KMS-11 (cell line): ENCODE measurements around the gene SORL1-AS1.

Experiments
- H2AFZ ChIP-seq: fragments of 200-600 bp; sonication (generic); 2 replicates; pipeline ENCODE4 v1.6.1; 2016; ENCODE audit warnings: antibody characterized with exemption, mixed run types, low read depth
- H3K27ac ChIP-seq: fragments of 200-600 bp; sonication (generic); 2 replicates; pipeline ENCODE4 v1.6.1; 2016; ENCODE audit warnings: mild to moderate bottlenecking, mixed run types
- H3K27me3 ChIP-seq: fragments of 200-600 bp; sonication (generic); 2 replicates; pipeline ENCODE4 v1.6.1; 2017; ENCODE audit warnings: mild to moderate bottlenecking, low read depth, mixed run types, moderate library complexity; ENCODE audit not compliant: insufficient read depth
- H3K36me3 ChIP-seq: fragments of 200-600 bp; sonication (generic); 2 replicates; pipeline ENCODE4 v1.6.1; 2017; ENCODE audit warnings: mild to moderate bottlenecking, mixed run types; ENCODE audit not compliant: insufficient read depth
- H3K4me1 ChIP-seq: fragments of 200-600 bp; sonication (generic); 2 replicates; pipeline ENCODE4 v1.6.1; 2016; ENCODE audit warnings: mild to moderate bottlenecking, low read depth, mixed run types; ENCODE audit not compliant: poor library complexity, severe bottlenecking
- H3K4me2 ChIP-seq: fragments of 200-600 bp; sonication (generic); 2 replicates; pipeline ENCODE4 v1.7.0; 2016; ENCODE audit warnings: mild to moderate bottlenecking, mixed run types
- H3K4me3 ChIP-seq: fragments of 200-600 bp; sonication (generic); IDR thresholded peaks from 2 replicates; pipeline ENCODE4 v1.6.1; 2017; ENCODE audit warnings: low read depth, low read length, mixed read lengths; ENCODE audit not compliant: insufficient read depth
- H3K79me2 ChIP-seq: fragments of 200-600 bp; sonication (generic); 2 replicates; pipeline ENCODE4 v1.6.1; 2016; ENCODE audit warnings: low read depth, mixed run types; ENCODE audit not compliant: insufficient read depth
- H3K9ac ChIP-seq: fragments of 200-600 bp; sonication (generic); 2 replicates; pipeline ENCODE4 v1.6.1; 2016; ENCODE audit warnings: mild to moderate bottlenecking, mixed run types
- H4K20me1 ChIP-seq: fragments of 200-600 bp; sonication (generic); 2 replicates; pipeline ENCODE4 v1.6.1; 2016; ENCODE audit warnings: mild to moderate bottlenecking, mixed run types; ENCODE audit not compliant: insufficient read depth
- TF ChIP-seq, protein P1 (sequence below): fragments of 200-600 bp; sonication (generic); conservative IDR thresholded peaks from 2 replicates; pipeline ENCODE4 v1.6.1; 2017; ENCODE audit warnings: low read depth, mild to moderate bottlenecking, antibody characterized with exemption, low read length, moderate library complexity, mixed read lengths

Gene SORL1-AS1

DNA sequence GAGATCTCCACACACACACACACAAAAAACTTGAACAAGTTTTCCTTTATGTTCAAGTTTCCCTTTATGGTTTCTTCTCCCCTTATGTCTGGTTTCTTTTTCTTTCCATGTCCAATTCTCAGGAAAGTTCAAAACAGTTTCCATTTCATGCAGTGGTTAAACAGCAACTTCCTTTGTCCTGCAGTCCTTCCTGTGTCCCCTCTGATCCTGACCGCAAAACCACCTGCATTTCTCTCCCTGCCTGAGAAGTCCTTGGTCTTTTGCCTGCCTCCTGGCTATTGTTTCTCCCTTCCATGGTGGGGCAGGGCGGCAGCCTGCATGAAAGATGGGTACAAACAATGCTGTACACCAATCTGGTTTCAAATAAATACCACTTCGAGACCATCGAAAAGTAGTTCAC, 58.9 kb downstream of the SORL1-AS1 start:
- Histone ChIP-seq H3K4me2 (no peak overlapping the region), H3K4me3 (no peak overlapping the region), H3K4me1 (no peaks in the 10 kb centered on the region), H3K9ac (no peak overlapping the region), H3K27ac (no peak overlapping the region), H3K79me2 (no peaks in the 10 kb centered on the region), H4K20me1 (no peaks in the 10 kb centered on the region), H2AFZ (no peak overlapping the region), H3K36me3 (no peaks in the 10 kb centered on the region), H3K27me3 (no peaks in the 10 kb centered on the region)
- TF ChIP-seq, protein P1, sequence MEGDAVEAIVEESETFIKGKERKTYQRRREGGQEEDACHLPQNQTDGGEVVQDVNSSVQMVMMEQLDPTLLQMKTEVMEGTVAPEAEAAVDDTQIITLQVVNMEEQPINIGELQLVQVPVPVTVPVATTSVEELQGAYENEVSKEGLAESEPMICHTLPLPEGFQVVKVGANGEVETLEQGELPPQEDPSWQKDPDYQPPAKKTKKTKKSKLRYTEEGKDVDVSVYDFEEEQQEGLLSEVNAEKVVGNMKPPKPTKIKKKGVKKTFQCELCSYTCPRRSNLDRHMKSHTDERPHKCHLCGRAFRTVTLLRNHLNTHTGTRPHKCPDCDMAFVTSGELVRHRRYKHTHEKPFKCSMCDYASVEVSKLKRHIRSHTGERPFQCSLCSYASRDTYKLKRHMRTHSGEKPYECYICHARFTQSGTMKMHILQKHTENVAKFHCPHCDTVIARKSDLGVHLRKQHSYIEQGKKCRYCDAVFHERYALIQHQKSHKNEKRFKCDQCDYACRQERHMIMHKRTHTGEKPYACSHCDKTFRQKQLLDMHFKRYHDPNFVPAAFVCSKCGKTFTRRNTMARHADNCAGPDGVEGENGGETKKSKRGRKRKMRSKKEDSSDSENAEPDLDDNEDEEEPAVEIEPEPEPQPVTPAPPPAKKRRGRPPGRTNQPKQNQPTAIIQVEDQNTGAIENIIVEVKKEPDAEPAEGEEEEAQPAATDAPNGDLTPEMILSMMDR, result no peak

DNA sequence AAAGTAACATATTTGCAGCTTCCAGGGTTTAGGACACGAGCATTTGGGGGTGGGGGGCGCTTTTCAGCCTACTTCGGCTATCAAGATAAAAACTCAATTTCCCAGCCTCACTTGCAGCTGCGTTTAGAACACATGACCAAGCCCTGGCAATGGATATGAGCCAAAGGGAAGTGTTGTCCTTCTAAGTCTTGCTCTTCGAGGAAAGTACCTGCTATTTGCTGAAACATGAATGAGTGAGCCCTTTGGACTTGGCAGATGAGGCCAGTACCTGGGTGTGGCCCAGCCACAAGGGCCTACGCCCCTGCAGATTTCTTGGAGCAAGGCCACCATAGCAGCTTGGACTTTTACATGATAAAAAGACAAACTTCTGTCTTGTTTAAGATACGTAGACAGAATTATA, 60.9 kb downstream of the SORL1-AS1 start:
- no peaks in the 10 kb centered on the region for H4K20me1 ChIP-seq
- H3K4me3 ChIP-seq, result no peak overlapping the region
- no peak overlapping the region for H2AFZ ChIP-seq
- no peaks in the 10 kb centered on the region for H3K27me3 ChIP-seq
- H3K27ac ChIP-seq, result no peak overlapping the region
- TF ChIP-seq, protein P1, result no peak
- no peaks in the 10 kb centered on the region for H3K79me2 ChIP-seq
- no peaks in the 10 kb centered on the region for H3K4me1 ChIP-seq
- no peaks in the 10 kb centered on the region for H3K36me3 ChIP-seq
- H3K9ac ChIP-seq, result no peak overlapping the region
- no peak overlapping the region for H3K4me2 ChIP-seq

DNA sequence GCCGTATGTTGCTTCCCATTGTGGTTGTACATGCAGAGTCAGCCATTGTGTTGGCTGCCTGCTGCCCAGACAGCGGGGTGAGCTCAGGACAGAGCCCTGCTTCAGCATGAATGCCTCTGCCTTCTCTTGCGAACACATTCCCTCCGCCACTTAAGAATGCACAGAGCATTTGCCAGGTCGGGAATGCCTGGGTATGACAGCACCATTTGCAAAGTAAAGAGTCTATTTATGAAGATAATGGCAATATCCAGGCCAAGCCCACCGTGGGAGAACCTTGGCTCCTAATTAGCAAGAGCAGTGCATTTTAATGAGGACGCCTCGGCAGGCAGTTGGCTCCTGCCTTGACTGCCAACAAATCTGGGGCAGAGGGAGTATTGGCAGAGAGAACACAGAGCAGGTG, 63.1 kb downstream of the SORL1-AS1 start:
- H3K36me3 ChIP-seq, result no peaks in the 10 kb centered on the region
- no peak overlapping the region for H3K9ac ChIP-seq
- no peak overlapping the region for H3K4me3 ChIP-seq
- H2AFZ ChIP-seq, result no peak overlapping the region
- no peak overlapping the region for H3K4me2 ChIP-seq
- H4K20me1 ChIP-seq, result no peaks in the 10 kb centered on the region
- H3K4me1 ChIP-seq, result no peaks in the 10 kb centered on the region
- no peak overlapping the region for H3K27ac ChIP-seq
- no peaks in the 10 kb centered on the region for H3K79me2 ChIP-seq
- no peaks in the 10 kb centered on the region for H3K27me3 ChIP-seq
- TF ChIP-seq, protein P1, result no peak
